GM18867 (cell line): ENCODE measurements around the gene THAP5.

Experiments used
- ATAC-seq: cut with Tn5 transposase; IDR thresholded peaks from one replicate; pipeline ENCODE4 v1.9.1; 2021; ENCODE audit warnings: mild to moderate bottlenecking, moderate library complexity; ENCODE audit not compliant: unreplicated experiment

The THAP5 gene

GRCh38 chr7:108535744-108536143 lies 33.8 kb downstream of the THAP5 start:
- no peak for ATAC-seq

- ATAC-seq = no peak
These were observed 34.2 kb downstream of the THAP5 start for GRCh38 chr7:108535257-108535656.

DNA sequence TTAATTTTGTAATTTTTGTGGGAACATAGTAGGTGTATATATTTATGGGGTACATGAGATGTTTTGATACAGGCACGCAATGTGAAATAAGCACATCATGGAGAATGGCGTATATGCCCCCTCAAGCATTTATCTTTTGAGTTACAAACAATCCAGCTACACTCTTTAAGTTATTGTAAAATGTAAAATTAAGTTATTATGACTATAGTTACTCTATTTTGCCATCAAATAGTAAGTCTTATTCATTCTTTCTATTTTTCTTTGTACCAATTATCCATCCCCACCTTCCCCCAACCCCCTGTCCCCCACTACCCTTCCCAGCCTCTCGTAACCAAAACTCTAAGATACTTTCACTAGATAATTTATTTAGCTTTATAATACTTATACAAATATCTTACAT lies 35.8 kb downstream of the THAP5 start:
- no peak for ATAC-seq

DNA sequence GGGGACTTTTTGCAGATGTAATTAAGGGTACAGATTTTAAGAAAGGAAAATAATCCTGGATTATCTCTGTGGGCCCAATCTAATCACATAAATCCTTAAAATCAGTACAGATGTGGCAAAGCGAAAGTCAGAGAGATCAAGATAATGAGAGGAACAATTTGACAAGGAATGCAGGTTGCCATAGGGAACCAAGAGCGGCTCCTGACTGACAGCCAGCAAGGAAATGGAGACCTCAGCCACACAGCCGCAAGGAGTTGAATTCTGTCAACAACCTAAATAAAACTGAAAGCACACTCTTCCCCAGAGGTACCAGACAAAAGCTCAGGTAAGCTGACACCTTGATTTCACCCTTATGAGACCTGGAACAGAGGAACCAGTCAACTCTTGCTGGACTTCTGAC lies 40.2 kb downstream of the THAP5 start:
- ATAC-seq = no peak

- ATAC-seq = no peak
These were observed 41.3 kb downstream of the THAP5 start for GRCh38 chr7:108528183-108528712.

GRCh38 chr7:108526768-108527017 lies 42.8 kb downstream of the THAP5 start:
- no peak for ATAC-seq

GRCh38 chr7:108525985-108526767 lies 43.3 kb downstream of the THAP5 start, which contains the start of gene PNPLA8:
Gene PNPLA8, minus strand, starts transcription at chr7:108526135. Its CDS starts 10,644 bp downstream, at chr7:108515491.
- ATAC-seq = peak; percentile 92

GRCh38 chr7:108525327-108525984 lies 44.0 kb downstream of the THAP5 start:
- peak; percentile 43 for ATAC-seq

DNA sequence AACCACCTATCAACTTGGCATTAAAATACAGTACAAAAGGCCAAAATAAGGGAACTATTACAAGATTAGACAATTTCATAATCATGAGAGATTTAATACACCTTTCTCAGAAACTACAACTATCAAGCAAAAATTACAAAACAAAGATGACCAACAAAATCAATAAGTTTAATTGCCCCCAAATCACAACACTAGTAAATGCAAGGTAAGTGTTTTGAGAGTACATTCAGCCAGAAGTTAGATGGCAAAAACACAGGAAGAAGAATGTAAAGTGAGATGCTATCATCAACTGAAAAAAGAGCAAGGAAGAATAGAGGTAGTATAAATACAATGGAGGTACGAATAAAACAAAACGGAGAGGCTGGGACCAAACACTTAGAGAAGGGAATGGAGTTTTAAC lies 46.7 kb downstream of the THAP5 start:
- ATAC-seq = no peak

DNA sequence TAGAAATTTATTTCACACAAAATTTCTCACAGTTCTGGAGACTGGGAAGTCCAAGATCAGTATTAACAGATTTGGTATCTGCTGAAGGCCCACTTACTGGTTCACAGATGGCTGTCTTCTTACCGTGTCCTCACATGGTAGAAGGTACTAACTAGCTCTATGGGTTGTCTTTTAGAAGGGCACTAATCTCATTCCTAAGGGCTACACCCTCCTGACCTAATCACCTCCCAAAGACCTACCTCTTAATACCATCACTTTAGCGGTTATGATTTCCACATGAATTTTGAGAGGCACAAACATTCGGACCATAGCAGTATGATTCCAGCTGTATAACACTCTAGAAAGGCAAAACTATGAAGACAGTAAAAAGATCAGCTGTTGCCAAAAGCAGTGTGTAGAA lies 51.6 kb downstream of the THAP5 start:
- no peak for ATAC-seq

DNA sequence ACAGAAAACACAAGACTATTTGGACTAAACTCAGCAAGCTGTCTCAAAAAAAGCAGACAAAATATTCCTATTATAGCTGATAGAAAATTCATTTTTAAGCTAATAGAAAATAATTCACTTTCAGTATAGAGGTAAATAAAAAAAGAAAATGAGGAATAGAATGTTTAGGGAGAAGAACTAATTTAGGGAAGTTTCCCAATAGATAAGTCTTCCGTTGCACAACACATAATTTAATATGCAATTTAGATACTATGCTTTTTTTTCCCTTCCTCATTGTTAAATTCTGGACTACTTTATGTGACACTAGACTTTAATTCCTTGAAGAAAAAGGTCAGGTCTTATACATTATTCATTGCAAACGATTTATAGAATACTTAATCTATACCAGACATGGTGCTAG lies 53.9 kb downstream of the THAP5 start:
- no peak for ATAC-seq

DNA sequence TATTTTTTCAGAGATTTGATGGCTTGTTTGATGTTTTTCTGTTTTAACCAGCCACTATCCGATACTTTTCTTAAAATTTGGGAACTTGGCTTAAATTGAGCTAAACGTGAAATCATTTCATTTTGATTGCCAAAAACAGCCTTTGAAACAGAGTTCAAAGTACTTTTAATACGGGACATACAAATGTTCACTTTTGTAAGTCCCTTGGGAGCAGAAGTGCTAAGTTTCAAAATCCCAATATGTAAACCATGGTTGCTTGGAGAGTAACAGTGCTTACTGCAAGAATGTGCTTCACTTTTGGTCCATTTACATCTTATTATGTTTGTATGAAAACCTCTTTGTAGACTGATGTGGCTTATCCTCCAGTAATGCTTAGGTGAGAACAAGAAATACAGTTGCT lies 54.5 kb downstream of the THAP5 start:
- ATAC-seq = no peak
